WI38 (cell line): Measurements from ENCODE around the gene TEPSIN.

Source experiments
- H3K4me3 ChIP-seq: 2 replicates; pipeline ENCODE4 v1.5.1; 2011; ENCODE audit warnings: low read depth, mild to moderate bottlenecking, control low read depth, low read length
- TF ChIP-seq, protein P1 (sequence below): IDR thresholded peaks from 2 replicates; pipeline ENCODE4 v1.5.1; 2012; ENCODE audit warnings: low read depth, mild to moderate bottlenecking, control low read depth, low read length

The TEPSIN gene

DNA sequence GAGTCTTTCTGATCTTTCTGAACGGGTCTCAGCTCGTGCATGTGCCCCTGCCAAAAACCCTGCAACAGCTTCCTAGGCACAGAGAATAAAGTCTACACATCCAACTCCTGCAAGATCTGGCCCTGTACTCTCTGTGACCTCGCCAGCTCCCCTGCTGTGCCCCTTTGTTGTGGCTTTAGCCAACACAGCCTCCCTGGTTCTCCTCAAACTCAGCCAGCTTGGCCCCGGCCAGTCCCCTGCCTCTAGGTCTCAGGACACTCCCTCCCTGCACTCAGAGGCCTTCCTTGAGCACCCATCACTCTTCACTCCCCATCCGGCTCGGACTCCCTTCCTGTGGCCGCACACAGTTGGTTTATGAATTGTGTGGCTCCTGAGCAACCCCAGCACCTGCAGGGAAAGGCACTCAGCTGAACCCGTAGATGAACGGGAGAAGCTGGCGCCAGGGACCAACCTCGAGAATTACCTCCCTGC is 17.4 kb downstream of the TEPSIN start:
- TF ChIP-seq, protein P1, sequence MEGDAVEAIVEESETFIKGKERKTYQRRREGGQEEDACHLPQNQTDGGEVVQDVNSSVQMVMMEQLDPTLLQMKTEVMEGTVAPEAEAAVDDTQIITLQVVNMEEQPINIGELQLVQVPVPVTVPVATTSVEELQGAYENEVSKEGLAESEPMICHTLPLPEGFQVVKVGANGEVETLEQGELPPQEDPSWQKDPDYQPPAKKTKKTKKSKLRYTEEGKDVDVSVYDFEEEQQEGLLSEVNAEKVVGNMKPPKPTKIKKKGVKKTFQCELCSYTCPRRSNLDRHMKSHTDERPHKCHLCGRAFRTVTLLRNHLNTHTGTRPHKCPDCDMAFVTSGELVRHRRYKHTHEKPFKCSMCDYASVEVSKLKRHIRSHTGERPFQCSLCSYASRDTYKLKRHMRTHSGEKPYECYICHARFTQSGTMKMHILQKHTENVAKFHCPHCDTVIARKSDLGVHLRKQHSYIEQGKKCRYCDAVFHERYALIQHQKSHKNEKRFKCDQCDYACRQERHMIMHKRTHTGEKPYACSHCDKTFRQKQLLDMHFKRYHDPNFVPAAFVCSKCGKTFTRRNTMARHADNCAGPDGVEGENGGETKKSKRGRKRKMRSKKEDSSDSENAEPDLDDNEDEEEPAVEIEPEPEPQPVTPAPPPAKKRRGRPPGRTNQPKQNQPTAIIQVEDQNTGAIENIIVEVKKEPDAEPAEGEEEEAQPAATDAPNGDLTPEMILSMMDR: no peak
- H3K4me3 ChIP-seq: no peak overlapping the region

DNA sequence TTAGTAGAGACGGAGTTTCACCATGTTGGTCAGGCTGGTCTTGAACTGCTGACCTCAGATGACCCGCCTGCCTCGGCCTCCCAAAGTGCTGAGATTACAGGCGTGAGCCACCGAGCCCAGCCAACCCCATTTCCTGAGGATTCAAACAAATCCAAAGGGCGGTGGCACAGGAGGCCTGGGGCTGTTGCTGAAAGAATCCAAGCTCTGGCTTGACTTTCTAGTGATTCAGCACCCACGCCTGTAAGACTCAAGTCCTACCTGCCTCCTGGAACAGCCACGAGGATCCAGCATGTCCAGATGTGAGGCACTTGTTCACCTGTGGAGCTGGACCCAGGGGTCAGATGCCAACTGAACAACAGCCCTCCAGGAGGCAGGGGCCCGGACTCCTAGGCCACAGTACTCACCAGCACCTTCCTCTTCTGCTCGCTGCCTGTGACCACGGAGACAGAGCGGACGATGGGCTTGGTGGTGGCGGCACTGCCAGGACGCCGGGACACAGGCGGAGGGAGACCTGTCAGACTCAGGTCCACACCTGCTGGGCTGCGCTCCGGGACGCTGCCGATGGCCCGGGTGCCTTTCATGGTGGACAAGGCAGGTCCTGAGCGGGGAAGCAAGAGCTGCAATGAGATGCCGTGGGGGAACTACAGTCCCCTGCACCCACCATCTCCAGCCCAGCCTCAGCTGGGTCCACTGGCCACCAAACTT is 19.2 kb downstream of the TEPSIN start:
- TF ChIP-seq, protein P1: no peak

DNA sequence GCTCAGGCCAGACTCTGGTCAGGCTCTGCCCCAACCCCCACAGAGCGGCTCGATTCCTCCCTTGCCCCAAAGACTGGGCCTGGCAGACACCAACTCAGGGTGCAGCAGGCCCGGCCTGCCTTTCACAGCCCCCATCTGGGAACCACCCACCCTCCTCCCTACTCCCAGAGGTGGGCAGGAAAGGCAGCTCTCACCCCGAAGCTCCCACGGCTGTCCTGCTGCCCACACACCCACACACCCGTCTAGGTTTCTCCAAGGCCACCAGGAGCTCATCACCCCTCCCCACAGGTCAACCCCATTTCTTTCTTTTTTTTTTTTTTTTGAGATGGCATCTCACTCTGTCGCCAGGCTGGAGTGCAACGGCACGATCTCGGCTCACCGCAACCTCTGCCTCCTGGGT is 19.9 kb downstream of the TEPSIN start:
- TF ChIP-seq, protein P1: no peak
- no peak overlapping the region for H3K4me3 ChIP-seq

More for the DNA sequence above, 19.2 kb downstream of the TEPSIN start:
- H3K4me3 ChIP-seq: no peak overlapping the region

DNA sequence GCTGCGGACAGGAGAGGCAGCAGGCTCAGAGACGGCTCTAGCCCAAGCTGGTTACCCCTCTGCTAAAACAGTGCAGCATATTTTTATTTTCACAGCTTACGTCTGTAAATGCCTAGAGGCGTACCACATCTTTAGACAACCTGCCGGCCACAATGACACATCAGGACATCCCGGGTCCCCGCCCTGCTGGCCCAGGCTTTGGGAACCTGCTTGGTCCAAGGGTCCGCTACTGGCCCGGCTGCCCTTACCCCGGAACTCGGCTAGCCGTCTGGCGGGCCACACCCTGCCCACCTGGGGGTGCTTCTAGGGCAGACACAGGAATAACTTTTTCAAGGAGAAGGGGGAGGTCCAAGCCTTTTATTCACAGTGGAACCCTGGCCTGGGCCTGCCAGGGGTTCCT is 20.4 kb downstream of the TEPSIN start:
- TF ChIP-seq, protein P1: no peak
- H3K4me3 ChIP-seq: no peak overlapping the region

DNA sequence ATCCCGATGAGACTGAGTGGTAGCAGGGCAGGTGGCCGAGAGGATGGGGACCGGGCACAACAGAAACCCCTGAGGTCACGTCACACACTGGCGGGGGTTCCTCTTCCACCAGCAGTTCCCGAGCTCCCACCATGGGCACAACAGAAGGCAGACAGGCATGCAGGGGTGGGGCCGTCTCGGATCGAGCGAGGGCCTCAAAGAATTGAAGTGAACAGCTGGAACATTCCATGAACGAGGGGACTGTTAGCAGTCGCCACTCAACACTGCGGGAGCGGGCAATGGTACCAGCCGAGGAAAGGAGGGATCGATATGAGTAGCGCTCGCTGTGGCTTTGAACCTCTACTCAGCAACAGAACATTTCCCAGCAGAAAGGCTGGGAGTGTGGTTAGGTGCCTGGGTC is 21.4 kb downstream of the TEPSIN start:
- H3K4me3 ChIP-seq: no peak overlapping the region
- TF ChIP-seq, protein P1: no peak

DNA sequence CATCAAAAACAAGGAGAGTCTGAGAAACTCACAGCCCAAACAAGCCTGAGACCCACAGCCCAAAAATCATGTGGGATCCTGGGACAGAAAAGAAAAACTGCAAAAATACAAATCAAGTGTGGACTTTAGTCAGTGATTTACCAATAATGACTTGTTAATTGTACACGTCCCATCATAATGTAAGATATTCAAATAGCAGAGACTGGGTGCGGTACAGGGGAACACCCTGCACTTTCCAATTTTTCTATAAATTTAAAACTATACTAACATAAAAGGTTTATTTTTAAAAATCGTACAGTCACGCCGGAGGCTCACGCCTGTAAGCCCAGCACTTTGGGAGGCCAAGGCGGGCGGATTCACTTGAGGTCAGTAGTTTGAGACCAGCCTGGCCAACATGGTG is 24.9 kb downstream of the TEPSIN start:
- no peak overlapping the region for H3K4me3 ChIP-seq
- TF ChIP-seq, protein P1: no peak

DNA sequence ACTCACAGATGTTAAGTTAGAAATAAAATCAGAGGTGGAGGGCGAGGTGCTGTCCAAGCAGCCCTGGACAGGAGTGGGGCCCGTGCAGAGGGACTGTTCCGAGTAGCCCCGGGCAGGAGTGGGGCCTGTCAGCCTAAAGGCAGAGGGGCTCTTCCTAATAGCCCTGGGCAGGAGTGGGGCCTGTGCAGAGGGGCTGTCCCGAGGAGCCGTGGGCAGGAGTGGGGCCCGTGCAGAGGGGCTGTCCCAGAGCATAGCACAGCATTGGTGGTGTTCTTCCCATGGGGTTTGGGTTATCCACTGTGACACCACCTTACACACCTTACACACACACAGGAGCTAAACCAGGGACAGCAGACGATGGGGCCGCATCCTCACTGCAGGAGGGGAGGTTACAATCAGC is 26.5 kb downstream of the TEPSIN start:
- TF ChIP-seq, protein P1: no peak
- H3K4me3 ChIP-seq: no peak overlapping the region
